DND-41 (cell line): ENCODE data around the gene TBX4.

Source experiments
- ATAC-seq: fragments of 200-7000 bp; cut with Tn5 transposase; 3 replicates; pipeline ENCODE4 v1.9.1; 2021; ENCODE audit warnings: low read depth; ENCODE audit not compliant: insufficient read depth
- DNase-seq: peaks from one replicate; pipeline ENCODE4 v3.0.0-alpha.2; 2020
- H2AFZ ChIP-seq: 2 replicates; pipeline ENCODE4 v1.6.0; 2012; ENCODE audit warnings: low read depth, low read length
- H3K27ac ChIP-seq: 2 replicates; pipeline ENCODE4 v1.5.1; 2012; ENCODE audit warnings: low read length, inconsistent platforms
- H3K27me3 ChIP-seq: fragments of 200-600 bp; sonication (generic); 2 replicates; pipeline ENCODE4 v1.6.0; 2012; ENCODE audit warnings: low read length, mild to moderate bottlenecking, inconsistent platforms; ENCODE audit not compliant: insufficient read depth, poor library complexity
- H3K36me3 ChIP-seq: 2 replicates; pipeline ENCODE4 v1.5.1; 2012; ENCODE audit warnings: low read length, inconsistent platforms; ENCODE audit not compliant: insufficient read depth
- H3K4me1 ChIP-seq: 2 replicates; pipeline ENCODE4 v1.5.1; 2012; ENCODE audit warnings: mild to moderate bottlenecking, low read length; ENCODE audit not compliant: insufficient read depth
- H3K4me2 ChIP-seq: 2 replicates; pipeline ENCODE4 v1.6.0; 2012; ENCODE audit warnings: mild to moderate bottlenecking, moderate library complexity, low read length, inconsistent platforms; ENCODE audit not compliant: insufficient read depth
- H3K4me3 ChIP-seq, 2 experiments: fragments of 200-600 bp in 1 of 2; shearing (Covaris generic) in 1 of 2; 2 replicates each; pipeline ENCODE4 v1.5.1; 2012 to 2016; ENCODE audit warnings: inconsistent platforms in 2 of 2, low read length in 2 of 2, mild to moderate bottlenecking in 2 of 2, low read depth in 1 of 2, moderate library complexity in 1 of 2
- H3K79me2 ChIP-seq: 2 replicates; pipeline ENCODE4 v1.6.0; 2012; ENCODE audit warnings: low read length, inconsistent platforms; ENCODE audit not compliant: insufficient read depth
- H3K9ac ChIP-seq: 2 replicates; pipeline ENCODE4 v1.6.0; 2012; ENCODE audit warnings: low read depth, mild to moderate bottlenecking, inconsistent platforms, low read length, moderate library complexity
- H3K9me3 ChIP-seq: 2 replicates; pipeline ENCODE4 v1.5.1; 2012; ENCODE audit warnings: low read length, moderate library complexity, mild to moderate bottlenecking, inconsistent platforms; ENCODE audit not compliant: insufficient read depth, severe bottlenecking
- H4K20me1 ChIP-seq: 2 replicates; pipeline ENCODE4 v1.6.0; 2012; ENCODE audit warnings: low read length; ENCODE audit not compliant: insufficient read depth
- CTCF ChIP-seq: IDR thresholded peaks from 2 replicates; pipeline ENCODE4 v1.5.1; 2012; ENCODE audit warnings: borderline replicate concordance, low read length, moderate library complexity, mild to moderate bottlenecking; ENCODE audit not compliant: poor library complexity, severe bottlenecking; ENCODE audit errors: extremely low read depth
- EZH2 ChIP-seq: IDR thresholded peaks from 3 replicates; pipeline ENCODE4 v1.6.1; 2012; ENCODE audit warnings: borderline replicate concordance, low read depth, mild to moderate bottlenecking, moderate library complexity, low read length, inconsistent platforms; ENCODE audit not compliant: severe bottlenecking

The TBX4 gene

GRCh38 chr17:61470530-61471136, 18.4 kb downstream of the TBX4 start:
- Histone ChIP-seq H3K9ac (no peak overlapping the region), H2AFZ (no peak overlapping the region), H4K20me1 (no peaks in the 10 kb centered on the region), H3K9me3 (no peaks in the 10 kb centered on the region), H3K27me3 (peaks cover 26% of the 10 kb centered on the region), H3K4me1 (no peaks in the 10 kb centered on the region), H3K27ac (no peak overlapping the region), H3K36me3 (no peaks in the 10 kb centered on the region), H3K4me3 (no peak overlapping the region), H3K4me2 (no peak overlapping the region), H3K79me2 (no peaks in the 10 kb centered on the region)
- TF ChIP-seq EZH2: no peak
- TF ChIP-seq CTCF: no peak
- no peak for DNase-seq
- no peak for ATAC-seq

GRCh38 chr17:61474235-61474927, 22.2 kb downstream of the TBX4 start:
- H3K79me2 ChIP-seq: no peaks in the 10 kb centered on the region
- ATAC-seq (no peak), DNase-seq (no peak)
- H2AFZ ChIP-seq: no peak overlapping the region
- no peak for TF ChIP-seq CTCF
- no peak for TF ChIP-seq EZH2
- no peaks in the 10 kb centered on the region for H3K36me3 ChIP-seq
- no peak overlapping the region for H3K9ac ChIP-seq
- no peaks in the 10 kb centered on the region for H3K9me3 ChIP-seq
- H3K27ac ChIP-seq: no peak overlapping the region
- H3K4me1 ChIP-seq: no peaks in the 10 kb centered on the region
- no peak overlapping the region for H3K4me3 ChIP-seq
- H3K27me3 ChIP-seq: peaks cover 22% of the 10 kb centered on the region
- H4K20me1 ChIP-seq: no peaks in the 10 kb centered on the region
- H3K4me2 ChIP-seq: no peak overlapping the region

GRCh38 chr17:61474934-61475333, 22.7 kb downstream of the TBX4 start:
- H3K9ac ChIP-seq: no peak overlapping the region
- no peaks in the 10 kb centered on the region for H3K79me2 ChIP-seq
- H3K4me2 ChIP-seq: no peak overlapping the region
- TF ChIP-seq CTCF (no peak), EZH2 (no peak)
- H3K27ac ChIP-seq: no peak overlapping the region
- H4K20me1 ChIP-seq: no peaks in the 10 kb centered on the region
- ATAC-seq (no peak), DNase-seq (no peak)
- no peaks in the 10 kb centered on the region for H3K9me3 ChIP-seq
- H3K36me3 ChIP-seq: no peaks in the 10 kb centered on the region
- H3K4me1 ChIP-seq: no peaks in the 10 kb centered on the region
- no peak overlapping the region for H3K4me3 ChIP-seq
- peaks cover 20% of the 10 kb centered on the region for H3K27me3 ChIP-seq
- no peak overlapping the region for H2AFZ ChIP-seq
